Heart left ventricle (tissue), 16 donors: ENCODE data around the gene SEC23IP. TPM values are rescaled to one million over a fixed set of nuclear protein-coding genes. Genes with fewer than 3 reads are reported as not detected.

ENCODE experiments used
- ATAC-seq, 4 donors: fragments of 200-7000 bp; cut with Tn5 transposase; one replicate each; pipeline ENCODE4 v1.9.1; 2020 to 2022; ENCODE audit warnings: moderate library complexity in 4 of 4, mild to moderate bottlenecking in 3 of 4, moderate number of reproducible peaks in 1 of 4
- DNase-seq, 5 donors: peaks; one replicate each; pipeline ENCODE4 v3.0.0-alpha.2; 2020
- H3K27ac ChIP-seq, 12 donors: fragments of 200-600 bp; sonication (generic) in 4 of 12; one replicate each; pipeline versions ENCODE4 v1.5.0 to v1.8.0; 2016 to 2022; ENCODE audit warnings: mild to moderate bottlenecking in 2 of 12
- H3K27me3 ChIP-seq, 9 donors: fragments of 200-600 bp; sonication (generic) in 2 of 9; one replicate each; pipeline versions ENCODE4 v1.5.1 to v1.8.0; 2016 to 2022; ENCODE audit warnings: mild to moderate bottlenecking in 3 of 9
- H3K36me3 ChIP-seq, 9 donors: fragments of 200-600 bp; sonication (generic) in 2 of 9; one replicate each; pipeline versions ENCODE4 v1.5.0 to v1.8.0; 2018 to 2022; ENCODE audit warnings: mild to moderate bottlenecking in 2 of 9
- H3K4me1 ChIP-seq, 12 donors: fragments of 200-600 bp; sonication (generic) in 4 of 12; one replicate each; pipeline versions ENCODE4 v1.5.0 to v1.8.0; 2016 to 2022; ENCODE audit warnings: mild to moderate bottlenecking in 3 of 12
- H3K4me3 ChIP-seq, 12 donors: fragments of 200-600 bp; sonication (generic) in 4 of 12; one replicate each; pipeline versions ENCODE4 v1.5.0 to v1.8.0; 2017 to 2022; ENCODE audit warnings: mild to moderate bottlenecking in 9 of 12, moderate library complexity in 4 of 12
- H3K9me3 ChIP-seq, 12 donors: fragments of 200-600 bp; sonication (generic) in 4 of 12; one replicate each; pipeline versions ENCODE4 v1.5.0 to v1.8.0; 2016 to 2022; ENCODE audit warnings: mild to moderate bottlenecking in 1 of 12
- POLR2A ChIP-seq, 2 donors: fragments of 450-650 bp; IDR thresholded peaks; one replicate each; pipeline ENCODE4 v1.6.1; 2017; ENCODE audit warnings: antibody characterized with exemption in 2 of 2, mild to moderate bottlenecking in 2 of 2, moderate library complexity in 2 of 2
- WGBS, 4 donors: extraction: QIAGEN DNeasy Blood & Tissue Kit in 2 of 4; methylation state at CpG; one replicate each; pipeline versions ENCODE4 v1.1.5 to v1.1.7; 2013 to 2018; 5-methylcytosine and 5-hydroxymethylcytosine counted together
- intact Hi-C, 10 donors: fragments of 100-400 bp; cut with DNase I; formaldehyde crosslinking; loops; one replicate each; pipeline versions ENCODE4 v1.11.1 to v1.14.2; 2022
- polyA plus RNA-seq, 2 donors: library from polyadenylated mRNA; stranded (reverse); fragments of 200-250 nt; gene quantifications; one replicate each; pipeline ENCODE4 v1.2.3, GENCODE V29; 2013
- total RNA-seq, 9 donors: library from RNA; depleted of rRNA in 2 of 9; stranded (reverse); fragments of >200 nt in 2 of 9; fragmentation: NEBNext Ultra II Directional in 3 of 9; extraction: Animal tissue kit (Norgen Biotek cat#: 25700) in 3 of 9; gene quantifications; one replicate each; pipeline versions ENCODE4 v1.1.0 to v1.2.4, GENCODE V29; 2016 to 2023
- TF ChIP-seq, protein P1 (sequence below), 12 donors: fragments of 200-600 bp; sonication (generic) in 4 of 12; IDR thresholded peaks; one replicate each; pipeline versions ENCODE4 v1.5.0 to v1.8.0; 2018 to 2022; ENCODE audit warnings: antibody characterized with exemption in 12 of 12, mild to moderate bottlenecking in 5 of 12
- donor health status: ischemic (EF 13 %, LVEDD 7.1; RV severe dilation, severe dysfunction).
- donor health status: healthy with polysubstance abuse.
- donor health status: DM: no; HTN: yes; CAD: no.
- donor health status: DM: no; HTN: no; CAD: no.
- donor health status: ischemic (EF 25% LVEDD 6.9; RV normal size, moderate dysfunction).
- donor health status: ischemic (EF 25% LVEDD 5.7; RV mildly dilated, moderate dysfunction).
- donor health status: healthy.
- donor health status: DM: yes; HTN: yes; CAD: no.
- donor health status: ischemic (EF 35%, LVEDD 5.7; RV mildly dilated, moderate dysfunction).
- donor health status: nonischemic (EF 11% LVEDD 7.7; RV severe dilation, severe dysfunction).
- donor health status: DM: yes; HTN: yes; CAD: no.
- donor health status: PGD.
- donor health status: ischemic (EF 29% LVEDD 5.4; RV normal size, mild dysfunction).
- donor health status: nonischemic (EF 23%, LVEDD 6.1; RV moderate dilation, normal function).

The SEC23IP gene
- total and polyA plus RNA-seq, 11 donors, result 4.3 to 42.0 (median 26.2) TPM

- Histone ChIP-seq H3K9me3 (no peaks in the 10 kb centered on the region), H3K27me3 (no peaks in the 10 kb centered on the region), H3K27ac (no peak overlapping the region), H3K36me3 (peaks cover 2 to 100% (median 99%) of the 10 kb centered on the region in 9 donors), H3K4me1 (no peaks in the 10 kb centered on the region), H3K4me3 (no peak overlapping the region)
- intact Hi-C loops, result no loop called here
- DNase-seq (no peak), ATAC-seq (no peak)
- TF ChIP-seq, protein P1, sequence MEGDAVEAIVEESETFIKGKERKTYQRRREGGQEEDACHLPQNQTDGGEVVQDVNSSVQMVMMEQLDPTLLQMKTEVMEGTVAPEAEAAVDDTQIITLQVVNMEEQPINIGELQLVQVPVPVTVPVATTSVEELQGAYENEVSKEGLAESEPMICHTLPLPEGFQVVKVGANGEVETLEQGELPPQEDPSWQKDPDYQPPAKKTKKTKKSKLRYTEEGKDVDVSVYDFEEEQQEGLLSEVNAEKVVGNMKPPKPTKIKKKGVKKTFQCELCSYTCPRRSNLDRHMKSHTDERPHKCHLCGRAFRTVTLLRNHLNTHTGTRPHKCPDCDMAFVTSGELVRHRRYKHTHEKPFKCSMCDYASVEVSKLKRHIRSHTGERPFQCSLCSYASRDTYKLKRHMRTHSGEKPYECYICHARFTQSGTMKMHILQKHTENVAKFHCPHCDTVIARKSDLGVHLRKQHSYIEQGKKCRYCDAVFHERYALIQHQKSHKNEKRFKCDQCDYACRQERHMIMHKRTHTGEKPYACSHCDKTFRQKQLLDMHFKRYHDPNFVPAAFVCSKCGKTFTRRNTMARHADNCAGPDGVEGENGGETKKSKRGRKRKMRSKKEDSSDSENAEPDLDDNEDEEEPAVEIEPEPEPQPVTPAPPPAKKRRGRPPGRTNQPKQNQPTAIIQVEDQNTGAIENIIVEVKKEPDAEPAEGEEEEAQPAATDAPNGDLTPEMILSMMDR (IDR thresholded peaks at IDR 0.05), result no peak
- no peak for TF ChIP-seq POLR2A (IDR thresholded peaks at IDR 0.05)
Observed at GRCh38 chr10:119908166-119908565, 15.6 kb downstream of the SEC23IP start.

DNA sequence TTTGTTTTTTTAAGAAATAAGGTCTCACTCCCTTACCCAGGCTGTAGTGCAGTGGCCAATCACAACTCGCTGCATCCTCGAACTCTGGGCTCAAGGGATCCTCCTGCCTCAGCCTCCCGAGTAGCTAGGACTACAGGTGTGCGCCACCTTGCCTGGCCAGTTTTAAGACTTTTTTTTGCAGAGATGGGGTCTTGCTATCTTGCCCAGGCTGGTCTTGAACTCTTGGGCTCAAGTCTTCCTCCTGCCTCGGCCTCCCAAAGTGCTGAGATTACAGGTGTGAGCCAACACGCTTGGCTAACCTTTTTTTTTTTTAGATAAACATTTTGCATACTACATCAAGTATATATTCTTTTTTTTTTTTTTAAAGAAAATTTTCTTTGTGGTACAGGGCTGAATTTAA lies 18.2 kb downstream of the SEC23IP start:
- Histone ChIP-seq H3K27me3 (no peaks in the 10 kb centered on the region), H3K36me3 (peaks cover 0 to 100% (median 99%) of the 10 kb centered on the region in 9 donors), H3K4me1 (no peaks in the 10 kb centered on the region), H3K27ac (no peak overlapping the region), H3K4me3 (no peak overlapping the region), H3K9me3 (no peaks in the 10 kb centered on the region)
- no peak for TF ChIP-seq POLR2A (IDR thresholded peaks at IDR 0.05)
- TF ChIP-seq, protein P1 (IDR thresholded peaks at IDR 0.05), result no peak
- WGBS, 4 donors, result 96 to 98% (median 97%) methylated on average over 6 of the region's 6 CpGs
- ATAC-seq (no peak), DNase-seq (no peak)
- intact Hi-C loops, result no loop called here

GRCh38 chr10:119917777-119918176 lies 25.2 kb downstream of the SEC23IP start:
- DNase-seq (no peak), ATAC-seq (no peak)
- Histone ChIP-seq H3K36me3 (peaks cover 0 to 100% (median 99%) of the 10 kb centered on the region in 9 donors), H3K4me1 (peaks cover 0 to 17% (median 0%) of the 10 kb centered on the region in 12 donors), H3K27ac (no peak overlapping the region), H3K27me3 (no peaks in the 10 kb centered on the region), H3K4me3 (no peak overlapping the region), H3K9me3 (no peaks in the 10 kb centered on the region)
- intact Hi-C loops, result no loop called here
- WGBS, 4 donors, result 83 to 85% (median 85%) methylated on average over 3 of the region's 3 CpGs
- no peak for TF ChIP-seq POLR2A (IDR thresholded peaks at IDR 0.05)
- TF ChIP-seq, protein P1 (IDR thresholded peaks at IDR 0.05), result peak in 1 of 12 donors; percentile 7

DNA sequence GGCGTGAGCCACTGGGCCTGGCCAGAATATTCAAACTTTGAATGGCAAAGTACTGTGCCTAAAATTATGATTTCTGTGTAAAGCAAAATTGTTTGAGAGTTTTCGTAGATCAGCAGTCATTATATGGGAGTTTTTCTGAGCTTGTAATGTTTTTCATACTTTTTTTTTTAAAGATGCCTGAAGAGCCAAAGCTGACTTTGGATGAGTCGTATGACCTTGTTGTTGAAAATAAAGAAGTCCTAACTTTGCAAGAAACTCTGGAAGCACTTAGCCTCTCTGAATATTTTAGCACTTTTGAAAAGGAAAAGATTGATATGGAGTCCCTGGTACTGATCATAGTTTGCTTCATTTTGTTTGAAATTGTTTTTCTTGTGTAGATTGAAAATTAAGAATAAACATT lies 26.7 kb downstream of the SEC23IP start:
- no peak for TF ChIP-seq POLR2A (IDR thresholded peaks at IDR 0.05)
- TF ChIP-seq, protein P1 (IDR thresholded peaks at IDR 0.05), result no peak
- intact Hi-C loops, result no loop called here
- 90 to 96% (median 95%) methylated on average over 3 of the region's 3 CpGs for WGBS, 4 donors

More for the DNA sequence above, 26.7 kb downstream of the SEC23IP start:
- Histone ChIP-seq H3K9me3 (no peaks in the 10 kb centered on the region), H3K27me3 (no peaks in the 10 kb centered on the region), H3K27ac (peak overlapping the region in 1 of 12 donors; percentile 50), H3K36me3 (peaks cover 0 to 100% (median 98%) of the 10 kb centered on the region in 9 donors), H3K4me1 (peaks cover 0 to 17% (median 0%) of the 10 kb centered on the region in 12 donors), H3K4me3 (no peak overlapping the region)
- DNase-seq (no peak), ATAC-seq (no peak)
